WTC11 (cell line): Measurements from ENCODE around the gene SMARCA5. TPM values are rescaled to one million over a fixed set of nuclear protein-coding genes. Genes with fewer than 3 reads are reported as not detected.

ENCODE experiments used
- ATAC-seq: fragments of 200-7000 bp; cut with Tn5 transposase; 2 replicates; pipeline ENCODE4 v1.10.0; 2021; ENCODE audit warnings: mild to moderate bottlenecking, moderate library complexity
- CTCF ChIA-PET: fragments of 300-600 bp; sonication (Branson Sonifier 250); formaldehyde crosslinking; loops from one replicate; lab custom pipeline; 2021; ENCODE audit warnings: antibody characterized with exemption; lab: Charles Lee
- POLR2A ChIA-PET: fragments of 350-600 bp; sonication (Branson Sonifier 250); formaldehyde crosslinking; loops from one replicate; lab custom pipeline; 2021; ENCODE audit warnings: antibody characterized with exemption; lab: Charles Lee
- DNase-seq: peaks from one replicate; pipeline ENCODE4 v3.0.0; 2021; ENCODE audit warnings: low spot score
- H3K27ac Mint-ChIP-seq: 2 replicates; pipeline ENCODE4 v1.8.0; 2021; ENCODE audit warnings: mixed read lengths
- H3K27me3 Mint-ChIP-seq: 2 replicates; pipeline ENCODE4 v1.8.0; 2021; ENCODE audit warnings: low read depth, mild to moderate bottlenecking, moderate library complexity, mixed read lengths
- H3K36me3 Mint-ChIP-seq: 2 replicates; pipeline ENCODE4 v1.8.0; 2021; ENCODE audit warnings: mixed read lengths
- H3K4me1 Mint-ChIP-seq: 2 replicates; pipeline ENCODE4 v1.8.0; 2022; ENCODE audit warnings: mixed read lengths
- H3K4me3 Mint-ChIP-seq: 2 replicates; pipeline ENCODE4 v1.8.0; 2021; ENCODE audit warnings: mild to moderate bottlenecking, moderate library complexity, mixed read lengths
- H3K9me3 Mint-ChIP-seq: 2 replicates; pipeline ENCODE4 v1.8.0; 2021; ENCODE audit warnings: mixed read lengths
- ATF1 ChIP-seq: sonication (generic); formaldehyde crosslinking; IDR thresholded peaks from 2 replicates; pipeline ENCODE4 v1.8.1; 2023; ENCODE audit warnings: mild to moderate bottlenecking, moderate library complexity, missing genetic modification reagents
- ATF3 ChIP-seq: sonication (generic); formaldehyde crosslinking; conservative IDR thresholded peaks from 2 replicates; pipeline ENCODE4 v1.8.1; 2022; ENCODE audit warnings: mild to moderate bottlenecking, missing genetic modification reagents
- ATF6 ChIP-seq: sonication (generic); formaldehyde crosslinking; IDR thresholded peaks from 2 replicates; pipeline ENCODE4 v1.8.1; 2023; ENCODE audit warnings: mild to moderate bottlenecking, missing genetic modification reagents
- CBFB ChIP-seq: sonication (generic); formaldehyde crosslinking; IDR thresholded peaks from 2 replicates; pipeline ENCODE4 v1.8.1; 2022; ENCODE audit warnings: mild to moderate bottlenecking, low read depth, missing genetic modification reagents
- E2F4 ChIP-seq: sonication (generic); formaldehyde crosslinking; IDR thresholded peaks from 2 replicates; pipeline ENCODE4 v1.8.1; 2022; ENCODE audit warnings: low read depth, mild to moderate bottlenecking, moderate library complexity, missing genetic modification reagents, borderline replicate concordance
- ESRRA ChIP-seq: sonication (generic); formaldehyde crosslinking; IDR thresholded peaks from 2 replicates; pipeline ENCODE4 v1.8.1; 2022; ENCODE audit warnings: mild to moderate bottlenecking, missing genetic modification reagents, borderline replicate concordance
- GABPB1 ChIP-seq: sonication (generic); formaldehyde crosslinking; IDR thresholded peaks from 2 replicates; pipeline ENCODE4 v1.8.1; 2023; ENCODE audit warnings: mild to moderate bottlenecking, missing genetic modification reagents
- GTF2I ChIP-seq: fragments of 250-450 bp; sonication (Bioruptor Pico); conservative IDR thresholded peaks from 2 replicates; pipeline ENCODE4 v1.4.0; 2021; ENCODE audit warnings: mild to moderate bottlenecking
- IRF2 ChIP-seq: sonication (generic); formaldehyde crosslinking; IDR thresholded peaks from 2 replicates; pipeline ENCODE4 v1.8.0; 2022; ENCODE audit warnings: low read depth, missing genetic modification reagents, borderline replicate concordance
- MAX ChIP-seq: sonication (generic); formaldehyde crosslinking; IDR thresholded peaks from 2 replicates; pipeline ENCODE4 v1.8.0; 2022; ENCODE audit warnings: mild to moderate bottlenecking, missing genetic modification reagents
- MXD4 ChIP-seq: fragments of 250-450 bp; sonication (Bioruptor Pico); IDR thresholded peaks from 2 replicates; pipeline ENCODE4 v1.8.0; 2021; ENCODE audit warnings: mild to moderate bottlenecking, moderate library complexity, borderline replicate concordance
- RELA ChIP-seq: sonication (generic); formaldehyde crosslinking; IDR thresholded peaks from 2 replicates; pipeline ENCODE4 v1.8.1; 2022; ENCODE audit warnings: missing genetic modification reagents, mild to moderate bottlenecking, borderline replicate concordance
- SP1 ChIP-seq: sonication (generic); formaldehyde crosslinking; conservative IDR thresholded peaks from 2 replicates; pipeline ENCODE4 v1.8.1; 2022; ENCODE audit warnings: missing genetic modification reagents
- TCF7 ChIP-seq: sonication (generic); formaldehyde crosslinking; IDR thresholded peaks from 2 replicates; pipeline ENCODE4 v1.8.0; 2022; ENCODE audit warnings: mild to moderate bottlenecking, low read depth, missing genetic modification reagents, moderate library complexity
- TP53 ChIP-seq: sonication (generic); formaldehyde crosslinking; IDR thresholded peaks from 2 replicates; pipeline ENCODE4 v1.8.1; 2023; ENCODE audit warnings: mild to moderate bottlenecking, missing genetic modification reagents
- USF2 ChIP-seq: sonication (generic); formaldehyde crosslinking; IDR thresholded peaks from 2 replicates; pipeline ENCODE4 v1.8.1; 2023; ENCODE audit warnings: mild to moderate bottlenecking, missing genetic modification reagents, moderate library complexity
- ZNF396 ChIP-seq: fragments of 250-450 bp; sonication (Bioruptor Pico); IDR thresholded peaks from 2 replicates; pipeline ENCODE4 v1.8.0; 2021; ENCODE audit warnings: mild to moderate bottlenecking, moderate library complexity, borderline replicate concordance
- total RNA-seq: library from RNA; stranded (reverse); gene quantifications from 3 replicates; pipeline ENCODE4 v1.2.3, GENCODE V29; 2021
- TF ChIP-seq, protein P1 (sequence below): fragments of 250-450 bp; sonication (Bioruptor Pico); IDR thresholded peaks from 2 replicates; pipeline ENCODE4 v1.8.0; 2021; ENCODE audit warnings: mild to moderate bottlenecking
- TF ChIP-seq, protein P2 (sequence below): fragments of 250-450 bp; sonication (Bioruptor Pico); IDR thresholded peaks from 2 replicates; pipeline ENCODE4 v1.9.0; 2021; ENCODE audit warnings: mild to moderate bottlenecking, borderline replicate concordance
- TF ChIP-seq, protein P3 (sequence below): sonication (generic); formaldehyde crosslinking; IDR thresholded peaks from 2 replicates; pipeline ENCODE4 v1.8.0; 2022; ENCODE audit warnings: mild to moderate bottlenecking, missing genetic modification reagents
- TF ChIP-seq, protein P4 (sequence below): fragments of 250-450 bp; sonication (Bioruptor Pico); IDR thresholded peaks from 2 replicates; pipeline ENCODE4 v1.9.0; 2021; ENCODE audit warnings: mild to moderate bottlenecking

Gene SMARCA5
- total RNA-seq, 1 experiment from 2014 or later = 98.8 TPM

- no peak overlapping the region for H3K4me3 Mint-ChIP-seq
- ChIA-PET POLR2A (no interaction called here), CTCF (no interaction called here)
- H3K27me3 Mint-ChIP-seq = no peaks in the 10 kb centered on the region
- H3K36me3 Mint-ChIP-seq = peaks cover 81% of the 10 kb centered on the region
- no peaks in the 10 kb centered on the region for H3K4me1 Mint-ChIP-seq
- ATAC-seq (no peak), DNase-seq (no peak)
- no peaks in the 10 kb centered on the region for H3K9me3 Mint-ChIP-seq
- no peak for TF ChIP-seq ATF1
- no peak for TF ChIP-seq CBFB (CRISPR knock-in tag)
- TF ChIP-seq ESRRA = no peak
- no peak for TF ChIP-seq GTF2I (CRISPR knock-in tag)
- TF ChIP-seq ATF3 (CRISPR knock-in tag) = no peak
- TF ChIP-seq, protein P1, sequence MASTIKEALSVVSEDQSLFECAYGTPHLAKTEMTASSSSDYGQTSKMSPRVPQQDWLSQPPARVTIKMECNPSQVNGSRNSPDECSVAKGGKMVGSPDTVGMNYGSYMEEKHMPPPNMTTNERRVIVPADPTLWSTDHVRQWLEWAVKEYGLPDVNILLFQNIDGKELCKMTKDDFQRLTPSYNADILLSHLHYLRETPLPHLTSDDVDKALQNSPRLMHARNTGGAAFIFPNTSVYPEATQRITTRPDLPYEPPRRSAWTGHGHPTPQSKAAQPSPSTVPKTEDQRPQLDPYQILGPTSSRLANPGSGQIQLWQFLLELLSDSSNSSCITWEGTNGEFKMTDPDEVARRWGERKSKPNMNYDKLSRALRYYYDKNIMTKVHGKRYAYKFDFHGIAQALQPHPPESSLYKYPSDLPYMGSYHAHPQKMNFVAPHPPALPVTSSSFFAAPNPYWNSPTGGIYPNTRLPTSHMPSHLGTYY (CRISPR knock-in tag) = no peak
- no peak for TF ChIP-seq TCF7 (CRISPR knock-in tag)
- no peak for TF ChIP-seq USF2 (CRISPR knock-in tag)
- no peak for TF ChIP-seq SP1 (CRISPR knock-in tag)
- TF ChIP-seq, protein P2, sequence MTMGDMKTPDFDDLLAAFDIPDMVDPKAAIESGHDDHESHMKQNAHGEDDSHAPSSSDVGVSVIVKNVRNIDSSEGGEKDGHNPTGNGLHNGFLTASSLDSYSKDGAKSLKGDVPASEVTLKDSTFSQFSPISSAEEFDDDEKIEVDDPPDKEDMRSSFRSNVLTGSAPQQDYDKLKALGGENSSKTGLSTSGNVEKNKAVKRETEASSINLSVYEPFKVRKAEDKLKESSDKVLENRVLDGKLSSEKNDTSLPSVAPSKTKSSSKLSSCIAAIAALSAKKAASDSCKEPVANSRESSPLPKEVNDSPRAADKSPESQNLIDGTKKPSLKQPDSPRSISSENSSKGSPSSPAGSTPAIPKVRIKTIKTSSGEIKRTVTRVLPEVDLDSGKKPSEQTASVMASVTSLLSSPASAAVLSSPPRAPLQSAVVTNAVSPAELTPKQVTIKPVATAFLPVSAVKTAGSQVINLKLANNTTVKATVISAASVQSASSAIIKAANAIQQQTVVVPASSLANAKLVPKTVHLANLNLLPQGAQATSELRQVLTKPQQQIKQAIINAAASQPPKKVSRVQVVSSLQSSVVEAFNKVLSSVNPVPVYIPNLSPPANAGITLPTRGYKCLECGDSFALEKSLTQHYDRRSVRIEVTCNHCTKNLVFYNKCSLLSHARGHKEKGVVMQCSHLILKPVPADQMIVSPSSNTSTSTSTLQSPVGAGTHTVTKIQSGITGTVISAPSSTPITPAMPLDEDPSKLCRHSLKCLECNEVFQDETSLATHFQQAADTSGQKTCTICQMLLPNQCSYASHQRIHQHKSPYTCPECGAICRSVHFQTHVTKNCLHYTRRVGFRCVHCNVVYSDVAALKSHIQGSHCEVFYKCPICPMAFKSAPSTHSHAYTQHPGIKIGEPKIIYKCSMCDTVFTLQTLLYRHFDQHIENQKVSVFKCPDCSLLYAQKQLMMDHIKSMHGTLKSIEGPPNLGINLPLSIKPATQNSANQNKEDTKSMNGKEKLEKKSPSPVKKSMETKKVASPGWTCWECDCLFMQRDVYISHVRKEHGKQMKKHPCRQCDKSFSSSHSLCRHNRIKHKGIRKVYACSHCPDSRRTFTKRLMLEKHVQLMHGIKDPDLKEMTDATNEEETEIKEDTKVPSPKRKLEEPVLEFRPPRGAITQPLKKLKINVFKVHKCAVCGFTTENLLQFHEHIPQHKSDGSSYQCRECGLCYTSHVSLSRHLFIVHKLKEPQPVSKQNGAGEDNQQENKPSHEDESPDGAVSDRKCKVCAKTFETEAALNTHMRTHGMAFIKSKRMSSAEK = no peak
- no peak for TF ChIP-seq E2F4 (CRISPR knock-in tag)
- TF ChIP-seq MAX (CRISPR knock-in tag) = no peak
- H3K27ac Mint-ChIP-seq = no peak overlapping the region
Measured at GRCh38 chr4:143538979-143539669, 25.6 kb downstream of the SMARCA5 start.

DNA sequence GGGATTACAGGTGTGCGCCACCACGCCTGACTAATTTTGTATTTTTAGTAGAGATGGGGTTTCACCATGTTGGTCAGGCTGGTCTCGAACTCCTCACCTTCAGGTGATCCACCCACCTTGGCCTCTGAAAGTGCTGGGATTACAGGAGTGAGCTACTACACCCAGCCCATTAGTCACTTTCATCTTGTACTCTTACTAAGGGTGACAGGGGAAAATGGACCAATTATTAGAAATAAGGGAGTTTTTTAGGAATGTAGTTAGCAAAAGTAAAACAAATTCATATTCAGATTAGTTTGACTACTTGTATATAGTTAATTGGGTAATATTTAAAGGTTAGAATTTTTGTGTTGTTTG lies 26.1 kb downstream of the SMARCA5 start:
- Mint-ChIP-seq H3K27me3 (no peaks in the 10 kb centered on the region), H3K27ac (no peak overlapping the region), H3K4me3 (no peak overlapping the region), H3K9me3 (no peaks in the 10 kb centered on the region), H3K4me1 (no peaks in the 10 kb centered on the region), H3K36me3 (peaks cover 81% of the 10 kb centered on the region)
- no peak for DNase-seq
- ChIA-PET CTCF (no interaction called here), POLR2A (no interaction called here)
- ATAC-seq = no peak
- TF ChIP-seq SP1 (CRISPR knock-in tag) (no peak), MXD4 (CRISPR knock-in tag) (no peak), ATF6 (CRISPR knock-in tag) (no peak), ZNF396 (CRISPR knock-in tag) (no peak), TP53 (no peak), GABPB1 (no peak), IRF2 (CRISPR knock-in tag) (no peak), RELA (CRISPR knock-in tag) (no peak)
- TF ChIP-seq, protein P3, sequence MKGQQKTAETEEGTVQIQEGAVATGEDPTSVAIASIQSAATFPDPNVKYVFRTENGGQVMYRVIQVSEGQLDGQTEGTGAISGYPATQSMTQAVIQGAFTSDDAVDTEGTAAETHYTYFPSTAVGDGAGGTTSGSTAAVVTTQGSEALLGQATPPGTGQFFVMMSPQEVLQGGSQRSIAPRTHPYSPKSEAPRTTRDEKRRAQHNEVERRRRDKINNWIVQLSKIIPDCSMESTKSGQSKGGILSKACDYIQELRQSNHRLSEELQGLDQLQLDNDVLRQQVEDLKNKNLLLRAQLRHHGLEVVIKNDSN (CRISPR knock-in tag) = no peak
- TF ChIP-seq, protein P4, sequence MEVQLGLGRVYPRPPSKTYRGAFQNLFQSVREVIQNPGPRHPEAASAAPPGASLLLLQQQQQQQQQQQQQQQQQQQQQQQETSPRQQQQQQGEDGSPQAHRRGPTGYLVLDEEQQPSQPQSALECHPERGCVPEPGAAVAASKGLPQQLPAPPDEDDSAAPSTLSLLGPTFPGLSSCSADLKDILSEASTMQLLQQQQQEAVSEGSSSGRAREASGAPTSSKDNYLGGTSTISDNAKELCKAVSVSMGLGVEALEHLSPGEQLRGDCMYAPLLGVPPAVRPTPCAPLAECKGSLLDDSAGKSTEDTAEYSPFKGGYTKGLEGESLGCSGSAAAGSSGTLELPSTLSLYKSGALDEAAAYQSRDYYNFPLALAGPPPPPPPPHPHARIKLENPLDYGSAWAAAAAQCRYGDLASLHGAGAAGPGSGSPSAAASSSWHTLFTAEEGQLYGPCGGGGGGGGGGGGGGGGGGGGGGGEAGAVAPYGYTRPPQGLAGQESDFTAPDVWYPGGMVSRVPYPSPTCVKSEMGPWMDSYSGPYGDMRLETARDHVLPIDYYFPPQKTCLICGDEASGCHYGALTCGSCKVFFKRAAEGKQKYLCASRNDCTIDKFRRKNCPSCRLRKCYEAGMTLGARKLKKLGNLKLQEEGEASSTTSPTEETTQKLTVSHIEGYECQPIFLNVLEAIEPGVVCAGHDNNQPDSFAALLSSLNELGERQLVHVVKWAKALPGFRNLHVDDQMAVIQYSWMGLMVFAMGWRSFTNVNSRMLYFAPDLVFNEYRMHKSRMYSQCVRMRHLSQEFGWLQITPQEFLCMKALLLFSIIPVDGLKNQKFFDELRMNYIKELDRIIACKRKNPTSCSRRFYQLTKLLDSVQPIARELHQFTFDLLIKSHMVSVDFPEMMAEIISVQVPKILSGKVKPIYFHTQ = no peak
